Gastrocnemius medialis (tissue), 4 donors: ENCODE results near the gene RNF187. TPM values are rescaled to one million over a fixed set of nuclear protein-coding genes. Genes with fewer than 3 reads are reported as not detected.

Experiments
- ATAC-seq, 2 donors: fragments of 150-250 bp; one replicate each; pipeline ENCODE4 v1.9.1; 2016
- DNase-seq, 2 donors: peaks; one replicate each; pipeline ENCODE4 v3.0.0-alpha.2; 2019
- H3K27ac ChIP-seq, 4 donors: fragments of 200-600 bp; sonication (generic); 1 replicate in 1 of 4; 2 replicates in 3 of 4; pipeline ENCODE4 v1.5.1; 2016 to 2018; ENCODE audit warnings: mild to moderate bottlenecking in 2 of 4, moderate library complexity in 1 of 4
- H3K27me3 ChIP-seq, 3 donors: fragments of 200-600 bp; sonication (generic) in 2 of 3; 1 replicate in 1 of 3; 2 replicates in 2 of 3; pipeline versions ENCODE4 v1.5.1 to v1.6.0; 2016 to 2019; ENCODE audit warnings: mild to moderate bottlenecking in 1 of 3, moderate library complexity in 1 of 3
- H3K36me3 ChIP-seq, 2 donors: fragments of 200-600 bp; sonication (generic) in 1 of 2; one replicate each; pipeline ENCODE4 v1.5.1; 2017 to 2018
- H3K4me1 ChIP-seq, 2 donors: fragments of 200-600 bp; sonication (generic) in 1 of 2; one replicate each; pipeline ENCODE4 v1.5.1; 2016 to 2017; ENCODE audit warnings: mild to moderate bottlenecking in 2 of 2
- H3K4me3 ChIP-seq, 4 donors: fragments of 200-600 bp; sonication (generic) in 3 of 4; 1 replicate in 1 of 4; 2 replicates in 3 of 4; pipeline ENCODE4 v1.5.1; 2016 to 2019; ENCODE audit warnings: mild to moderate bottlenecking in 2 of 4
- H3K9me3 ChIP-seq, 3 donors: fragments of 200-600 bp; sonication (generic) in 2 of 3; 1 replicate in 1 of 3; 2 replicates in 2 of 3; pipeline ENCODE4 v1.5.1; 2016 to 2019
- POLR2A ChIP-seq, 2 donors: fragments of 450-650 bp; IDR thresholded peaks; one replicate each; pipeline ENCODE4 v1.6.1; 2017; ENCODE audit warnings: antibody characterized with exemption in 2 of 2, mild to moderate bottlenecking in 2 of 2, moderate library complexity in 2 of 2
- in situ Hi-C, 4 donors: fragments of 200-750 bp; cut with MboI; loops; one replicate each; pipeline versions ENCODE4 v1.15.0 to v1.8.0; 2017; ENCODE audit warnings: low sequenced_read_pairs in 4 of 4
- intact Hi-C: fragments of 100-400 bp; cut with DNase I; formaldehyde crosslinking; loops from one replicate; pipeline ENCODE4 v1.15.1; 2023; ENCODE audit warnings: low total_unique reads
- total RNA-seq, 4 donors: library from RNA; depleted of rRNA; stranded (reverse); fragments of >200 nt; gene quantifications; one replicate each; pipeline versions ENCODE4 v1.1.0 to v1.2.3, GENCODE V29; 2016
- TF ChIP-seq, protein P1 (sequence below), 5 experiments: fragments of 450-650 bp in 3 of 5; fragments of 200-600 bp in 2 of 5; sonication (generic) in 2 of 5; IDR thresholded peaks in 4 of 5; conservative IDR thresholded peaks in 1 of 5; 1 replicate in 4 of 5; 2 replicates in 1 of 5; pipeline ENCODE4 v1.5.1; 2016 to 2019; ENCODE audit warnings: antibody characterized with exemption in 5 of 5, mild to moderate bottlenecking in 3 of 5, moderate library complexity in 3 of 5

Gene RNF187
- total RNA-seq, 4 donors from 2014 or later: 33.5 to 99.8 (median 62.5) TPM

DNA sequence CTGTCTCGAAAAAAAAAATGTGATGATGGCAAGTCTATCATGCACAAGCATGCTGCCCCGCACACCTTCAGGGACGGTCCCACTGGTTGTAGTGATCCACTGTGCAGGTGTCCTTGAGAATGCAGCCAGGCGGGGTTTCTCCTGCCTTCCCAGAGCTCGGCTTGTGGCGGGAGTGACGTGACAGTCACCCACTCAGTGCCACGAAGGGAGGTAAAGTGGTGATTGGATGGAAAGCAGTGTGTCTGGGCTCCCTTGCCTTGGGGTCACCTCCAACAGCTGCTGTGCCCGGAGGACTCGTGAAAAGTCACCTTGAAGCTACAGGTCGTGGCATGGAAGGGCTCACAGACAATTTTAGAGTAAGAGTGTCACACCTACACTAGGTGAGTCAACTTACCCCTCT lies 37.0 kb upstream of the RNF187 start:
- Histone ChIP-seq H3K4me3 (no peak overlapping the region), H3K4me1 (peaks cover 0 to 6% of the 10 kb centered on the region in 2 donors), H3K27me3 (peaks cover 27 to 33% (median 31%) of the 10 kb centered on the region in 3 donors), H3K9me3 (no peaks in the 10 kb centered on the region), H3K36me3 (no peaks in the 10 kb centered on the region), H3K27ac (no peak overlapping the region)
- intact Hi-C loops: no loop called here
- TF ChIP-seq, protein P1, sequence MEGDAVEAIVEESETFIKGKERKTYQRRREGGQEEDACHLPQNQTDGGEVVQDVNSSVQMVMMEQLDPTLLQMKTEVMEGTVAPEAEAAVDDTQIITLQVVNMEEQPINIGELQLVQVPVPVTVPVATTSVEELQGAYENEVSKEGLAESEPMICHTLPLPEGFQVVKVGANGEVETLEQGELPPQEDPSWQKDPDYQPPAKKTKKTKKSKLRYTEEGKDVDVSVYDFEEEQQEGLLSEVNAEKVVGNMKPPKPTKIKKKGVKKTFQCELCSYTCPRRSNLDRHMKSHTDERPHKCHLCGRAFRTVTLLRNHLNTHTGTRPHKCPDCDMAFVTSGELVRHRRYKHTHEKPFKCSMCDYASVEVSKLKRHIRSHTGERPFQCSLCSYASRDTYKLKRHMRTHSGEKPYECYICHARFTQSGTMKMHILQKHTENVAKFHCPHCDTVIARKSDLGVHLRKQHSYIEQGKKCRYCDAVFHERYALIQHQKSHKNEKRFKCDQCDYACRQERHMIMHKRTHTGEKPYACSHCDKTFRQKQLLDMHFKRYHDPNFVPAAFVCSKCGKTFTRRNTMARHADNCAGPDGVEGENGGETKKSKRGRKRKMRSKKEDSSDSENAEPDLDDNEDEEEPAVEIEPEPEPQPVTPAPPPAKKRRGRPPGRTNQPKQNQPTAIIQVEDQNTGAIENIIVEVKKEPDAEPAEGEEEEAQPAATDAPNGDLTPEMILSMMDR (IDR thresholded peaks at IDR 0.05 in 4 of 5, conservative IDR thresholded peaks at IDR 0.05 in 1 of 5): no peak
- no peak for TF ChIP-seq POLR2A (IDR thresholded peaks at IDR 0.05)
- ATAC-seq: no peak
- in situ Hi-C loops: no loop called here
- no peak for DNase-seq

DNA sequence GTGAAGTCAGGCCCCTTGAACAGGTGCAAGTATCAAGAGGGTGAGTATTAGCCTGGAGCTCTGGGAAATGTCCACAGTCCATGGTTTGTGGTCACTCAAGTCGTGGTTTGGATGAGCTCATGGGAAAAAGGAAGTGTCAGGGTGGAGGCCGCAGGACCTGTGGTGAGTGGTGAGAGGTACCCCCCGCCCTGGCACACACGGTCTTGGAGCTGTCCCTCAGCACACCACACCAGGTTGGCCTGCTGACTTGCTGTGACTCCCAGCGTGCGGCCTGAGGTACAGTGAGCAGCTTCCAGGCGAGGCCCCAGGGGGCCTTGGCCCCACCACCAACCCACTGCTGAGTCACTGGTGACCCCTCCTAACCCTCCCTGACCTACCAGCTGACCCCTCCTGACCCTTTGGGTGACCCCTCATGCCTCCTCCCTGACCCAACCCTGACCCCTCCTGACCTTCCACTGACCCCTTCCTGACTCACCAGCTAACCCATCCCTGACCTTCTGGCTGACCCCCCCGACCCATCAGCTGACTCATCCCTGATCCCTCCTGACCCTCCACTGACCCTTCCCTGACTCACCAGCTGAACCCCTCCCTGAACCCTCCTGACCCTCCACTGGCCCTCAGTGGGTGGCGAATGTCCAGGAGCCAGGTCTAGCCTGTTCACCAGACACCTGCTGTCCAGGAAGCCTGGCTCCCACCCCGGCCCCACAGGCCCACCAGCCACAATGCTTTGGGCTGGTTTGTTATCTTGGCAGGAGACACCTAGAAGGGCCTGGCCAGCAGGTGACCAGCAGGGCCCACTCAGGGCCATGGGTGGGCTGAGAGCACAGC lies 34.8 kb upstream of the RNF187 start:
- in situ Hi-C loops: no loop called here
- Histone ChIP-seq H3K4me1 (peaks cover 0 to 6% of the 10 kb centered on the region in 2 donors), H3K27ac (no peak overlapping the region), H3K4me3 (no peak overlapping the region), H3K36me3 (no peaks in the 10 kb centered on the region), H3K9me3 (no peaks in the 10 kb centered on the region), H3K27me3 (peaks cover 28 to 32% (median 31%) of the 10 kb centered on the region in 3 donors)
- ATAC-seq (no peak), DNase-seq (no peak)
- intact Hi-C loops: no loop called here
- TF ChIP-seq, protein P1 (IDR thresholded peaks at IDR 0.05 in 4 of 5, conservative IDR thresholded peaks at IDR 0.05 in 1 of 5): no peak
- TF ChIP-seq POLR2A (IDR thresholded peaks at IDR 0.05): no peak

DNA sequence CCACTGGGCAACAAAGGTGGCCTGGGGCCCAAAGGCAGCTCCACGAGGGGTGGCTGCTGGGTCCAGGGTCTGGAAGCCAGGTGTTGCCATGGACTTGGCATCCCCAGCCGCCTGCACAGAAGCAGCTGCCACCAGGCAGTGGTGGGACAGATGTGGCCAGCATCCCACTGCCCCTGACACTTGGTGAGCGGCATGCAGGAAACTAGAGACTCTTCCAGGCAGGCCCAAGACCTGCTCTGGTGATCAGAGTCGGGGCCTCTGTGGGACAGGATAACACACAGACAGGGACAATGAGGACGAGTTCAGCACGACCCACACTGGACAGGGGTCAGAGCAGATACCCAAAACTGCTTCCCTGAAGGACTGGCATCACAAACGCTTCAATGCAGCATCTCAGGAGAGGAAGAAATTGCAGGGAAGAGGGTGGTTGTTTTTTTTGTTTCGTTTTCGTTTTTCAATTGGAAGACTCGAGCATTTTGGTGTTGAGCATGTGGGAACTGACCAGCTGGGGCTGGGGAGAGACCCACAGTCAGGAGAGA lies 34.1 kb upstream of the RNF187 start:
- Histone ChIP-seq H3K27ac (no peak overlapping the region), H3K9me3 (no peaks in the 10 kb centered on the region), H3K27me3 (peaks cover 32 to 35% (median 34%) of the 10 kb centered on the region in 3 donors), H3K4me3 (no peak overlapping the region), H3K4me1 (peaks cover 0 to 10% of the 10 kb centered on the region in 2 donors), H3K36me3 (no peaks in the 10 kb centered on the region)
- DNase-seq (no peak), ATAC-seq (no peak)
- TF ChIP-seq POLR2A (IDR thresholded peaks at IDR 0.05): no peak
- TF ChIP-seq, protein P1 (IDR thresholded peaks at IDR 0.05 in 4 of 5, conservative IDR thresholded peaks at IDR 0.05 in 1 of 5): no peak
- in situ Hi-C loops: no loop called here
- intact Hi-C loops: no loop called here

DNA sequence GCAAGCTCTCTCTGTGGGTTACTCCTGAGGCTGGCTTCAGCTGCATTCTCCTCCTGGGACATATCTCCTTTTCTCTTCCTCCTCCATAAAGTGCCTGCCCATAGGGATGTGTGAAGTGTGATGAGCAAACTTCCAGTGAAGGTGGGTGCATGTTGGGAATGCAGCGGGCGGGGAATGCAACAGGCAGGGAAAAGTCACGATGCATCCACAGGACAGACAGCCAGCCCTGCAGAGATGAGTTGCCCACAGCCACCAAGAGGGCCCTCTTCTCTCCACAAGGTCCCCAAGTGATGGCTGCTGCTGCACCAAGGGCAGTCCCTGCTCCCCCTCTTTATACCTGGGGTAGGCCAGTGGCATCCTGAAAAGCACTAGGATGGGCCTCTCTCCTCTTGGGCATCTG lies 33.6 kb upstream of the RNF187 start:
- intact Hi-C loops: no loop called here
- ATAC-seq (no peak), DNase-seq (no peak)
- in situ Hi-C loops: no loop called here
- H3K36me3 ChIP-seq: no peaks in the 10 kb centered on the region
- TF ChIP-seq POLR2A (IDR thresholded peaks at IDR 0.05): no peak
- TF ChIP-seq, protein P1 (IDR thresholded peaks at IDR 0.05 in 4 of 5, conservative IDR thresholded peaks at IDR 0.05 in 1 of 5): no peak
- H3K4me1 ChIP-seq: peaks cover 0 to 10% of the 10 kb centered on the region in 2 donors
- no peak overlapping the region for H3K27ac ChIP-seq
- no peak overlapping the region for H3K4me3 ChIP-seq
- H3K9me3 ChIP-seq: no peaks in the 10 kb centered on the region
- peaks cover 38 to 41% (median 39%) of the 10 kb centered on the region in 3 donors for H3K27me3 ChIP-seq
